GM19455 (cell line): ENCODE measurements around the gene FANCC.

Experiments
- ATAC-seq: cut with Tn5 transposase; IDR thresholded peaks from one replicate; pipeline ENCODE4 v1.9.1; 2021; ENCODE audit not compliant: unreplicated experiment

Gene FANCC

GRCh38 chr9:95127249-95128176 lies 190.0 kb downstream of the FANCC start:
- ATAC-seq, result no peak

- ATAC-seq, result no peak
Observed at GRCh38 chr9:95126739-95127138, 190.8 kb downstream of the FANCC start.

GRCh38 chr9:95125652-95126051 lies 191.9 kb downstream of the FANCC start:
- no peak for ATAC-seq

GRCh38 chr9:95124582-95125367 lies 192.7 kb downstream of the FANCC start:
- no peak for ATAC-seq

- ATAC-seq, result no peak
Observed at GRCh38 chr9:95120781-95121370, 196.6 kb downstream of the FANCC start.

GRCh38 chr9:95118596-95118995 lies 198.9 kb downstream of the FANCC start:
- no peak for ATAC-seq

GRCh38 chr9:95116808-95117204 lies 200.7 kb downstream of the FANCC start:
- no peak for ATAC-seq

- no peak for ATAC-seq
Observed at GRCh38 chr9:95116002-95116807, 201.3 kb downstream of the FANCC start.

GRCh38 chr9:95115104-95115503 lies 202.4 kb downstream of the FANCC start:
- no peak for ATAC-seq

- ATAC-seq, result no peak
Observed at GRCh38 chr9:95112436-95113280, 204.9 kb downstream of the FANCC start.

GRCh38 chr9:95111716-95112115 lies 205.8 kb downstream of the FANCC start:
- no peak for ATAC-seq

- ATAC-seq, result no peak
Observed at GRCh38 chr9:95110921-95111525, 206.5 kb downstream of the FANCC start.

GRCh38 chr9:95109456-95109855 lies 208.1 kb downstream of the FANCC start:
- ATAC-seq, result no peak

- no peak for ATAC-seq
Observed at GRCh38 chr9:95108777-95109176, 208.7 kb downstream of the FANCC start.

GRCh38 chr9:95107976-95108375 lies 209.5 kb downstream of the FANCC start:
- ATAC-seq, result no peak

- no peak for ATAC-seq
Observed at GRCh38 chr9:95107001-95107749, 210.3 kb downstream of the FANCC start.

- no peak for ATAC-seq
Observed at GRCh38 chr9:95105519-95106287, 211.8 kb downstream of the FANCC start.

- ATAC-seq, result no peak
Observed at GRCh38 chr9:95104980-95105379, 212.5 kb downstream of the FANCC start.
